Amygdala (tissue), 56 donors: ENCODE measurements around the gene HTATIP2.
A peak's percentile ranks its signal among the peaks of the same experiment; 100 is the strongest.
"Not testable (repeated sequence)": the region's sequence is repeated elsewhere in the genome, so short reads cannot be mapped to it uniquely, and the experiment has no call there.

ENCODE experiments used
- DNase-seq, 56 donors: peaks; one replicate each; lab custom pipeline; 2025; lab: John Stamatoyannopoulos, UW

HTATIP2 gene

GRCh38 chr11:20363500-20364340, at the start of gene HTATIP2:
Gene HTATIP2 (plus strand): TSS chr11:20363714. CDS start chr11:20364238, 524 bp downstream.
- peak in 48 of 56 donors; percentile 10 to 81 (median 61) for DNase-seq

- no peak for DNase-seq
These were observed 47.7 kb upstream of the HTATIP2 start for GRCh38 chr11:20315800-20316199.

- DNase-seq = no peak
These were observed 42.3 kb upstream of the HTATIP2 start for GRCh38 chr11:20321177-20321576.

- no peak for DNase-seq
These were observed 36.1 kb upstream of the HTATIP2 start for GRCh38 chr11:20327377-20327935.

- no peak for DNase-seq
These were observed 27.5 kb upstream of the HTATIP2 start for GRCh38 chr11:20336056-20336455.

- peak in 18 of 56 donors; percentile 1 to 44 (median 14) for DNase-seq
These were observed 25.9 kb upstream of the HTATIP2 start for GRCh38 chr11:20337526-20338154.

- DNase-seq = peak in 14 of 56 donors; percentile 3 to 41 (median 18)
These were observed 21.0 kb upstream of the HTATIP2 start for GRCh38 chr11:20342347-20343141.

GRCh38 chr11:20351136-20351535, 12.4 kb upstream of the HTATIP2 start:
- DNase-seq = no peak

- no peak for DNase-seq
These were observed 11.7 kb upstream of the HTATIP2 start for GRCh38 chr11:20351751-20352262.

- DNase-seq = peak in 14 of 56 donors; percentile 10 to 67 (median 23)
These were observed 9.6 kb upstream of the HTATIP2 start for GRCh38 chr11:20353829-20354434.

GRCh38 chr11:20355221-20356219, 8.0 kb upstream of the HTATIP2 start:
- peak in 8 of 56 donors; percentile 5 to 60 (median 15) for DNase-seq

GRCh38 chr11:20357150-20357549, 6.4 kb upstream of the HTATIP2 start:
- no peak for DNase-seq

- DNase-seq = no peak
These were observed 2.9 kb upstream of the HTATIP2 start for GRCh38 chr11:20360650-20361049.

GRCh38 chr11:20362481-20362880, 1.0 kb upstream of the HTATIP2 start:
- no peak for DNase-seq

- DNase-seq = no peak
These were observed 390 bp upstream of the HTATIP2 start for GRCh38 chr11:20363149-20363499.

- DNase-seq = peak in 4 of 56 donors; percentile 36 to 58 (median 56)
These were observed 853 bp downstream of the HTATIP2 start for GRCh38 chr11:20364341-20364792.

GRCh38 chr11:20365465-20365864, 2.0 kb downstream of the HTATIP2 start:
- DNase-seq = not testable (repeated sequence)

GRCh38 chr11:20367313-20367948, 3.9 kb downstream of the HTATIP2 start:
- DNase-seq = peak in 31 of 56 donors; percentile 8 to 73 (median 36)
